Rectal smooth muscle tissue (tissue), 1 donor: ENCODE results near the gene TRPT1.

Source experiments
- H3K27ac ChIP-seq: one replicate; pipeline ENCODE4 v1.7.0; 2013; ENCODE audit warnings: low read depth, low read length, inconsistent platforms
- H3K27me3 ChIP-seq: one replicate; pipeline ENCODE4 v1.7.0; 2013; ENCODE audit warnings: low read length; ENCODE audit not compliant: control insufficient read depth, insufficient read depth
- H3K36me3 ChIP-seq: one replicate; pipeline ENCODE4 v1.7.0; 2013; ENCODE audit warnings: low read length; ENCODE audit not compliant: control insufficient read depth, insufficient read depth
- H3K4me1 ChIP-seq: one replicate; pipeline ENCODE4 v1.7.0; 2013; ENCODE audit warnings: low read length; ENCODE audit not compliant: control insufficient read depth, insufficient read depth
- H3K4me3 ChIP-seq: one replicate; pipeline ENCODE4 v1.7.0; 2013; ENCODE audit warnings: low read length
- H3K9ac ChIP-seq: one replicate; pipeline ENCODE4 v1.7.0; 2013; ENCODE audit warnings: low read length

Gene TRPT1

DNA sequence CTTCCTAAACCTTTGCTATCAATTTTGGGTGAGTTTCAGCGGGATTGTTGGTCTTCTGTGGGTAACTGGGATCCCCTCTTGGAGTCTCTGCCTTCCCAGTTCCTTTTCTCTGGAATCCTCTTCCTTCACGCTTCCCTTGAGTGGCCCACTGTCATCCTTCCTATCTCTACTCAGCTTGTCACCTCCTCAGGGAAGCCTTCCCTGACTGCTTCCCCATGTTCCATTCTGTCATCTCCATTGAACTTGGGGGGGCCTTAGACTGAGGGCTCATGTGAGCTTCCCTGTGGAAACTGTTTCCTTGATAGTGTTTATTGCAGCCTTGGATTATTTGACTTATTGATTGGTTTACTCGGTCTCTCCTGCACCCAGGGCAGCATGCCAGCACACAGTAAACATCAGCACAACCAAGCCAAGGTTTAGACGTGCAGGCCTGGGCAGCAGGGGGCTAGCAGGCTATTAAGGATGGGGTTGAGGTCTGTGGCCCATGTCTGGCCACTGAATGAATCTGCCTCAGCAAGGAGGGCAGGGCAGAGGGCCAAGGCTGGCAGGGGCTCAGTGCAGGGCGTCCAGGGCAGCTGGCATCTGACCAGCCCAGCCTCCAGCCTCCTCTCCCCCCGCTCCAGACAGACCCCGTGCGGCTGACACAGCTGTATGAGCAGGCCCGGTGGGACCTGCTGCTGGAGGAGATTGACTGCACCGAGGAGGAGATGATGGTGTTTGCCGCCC, 7.2 kb downstream of the TRPT1 start:
- Histone ChIP-seq H3K27me3 (no peaks in the 10 kb centered on the region), H3K36me3 (peaks cover 4% of the 10 kb centered on the region), H3K27ac (no peak overlapping the region), H3K9ac (no peak overlapping the region), H3K4me3 (no peak overlapping the region), H3K4me1 (no peaks in the 10 kb centered on the region)

DNA sequence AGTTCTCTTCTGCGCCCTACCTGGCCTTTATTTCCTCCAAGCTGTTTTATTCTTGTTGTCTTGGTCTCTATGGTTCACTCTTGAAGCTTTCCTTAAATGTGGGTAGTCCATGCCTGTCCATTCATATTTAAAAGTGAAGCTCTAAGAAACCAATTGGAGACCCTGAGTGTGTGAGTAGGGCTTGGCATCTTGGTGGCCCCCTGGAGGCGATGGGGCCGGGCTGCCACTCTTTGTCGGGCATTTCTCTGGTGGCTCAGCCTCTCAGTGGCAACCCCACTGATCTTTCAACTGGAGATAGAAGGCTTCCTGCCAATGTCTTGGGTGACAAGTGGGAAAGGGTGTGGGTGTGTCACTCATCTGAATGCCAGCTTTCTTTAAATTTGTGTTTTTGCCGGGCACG, 9.1 kb downstream of the TRPT1 start:
- peaks cover 4% of the 10 kb centered on the region for H3K36me3 ChIP-seq
- no peaks in the 10 kb centered on the region for H3K27me3 ChIP-seq
- no peak overlapping the region for H3K4me3 ChIP-seq
- H3K4me1 ChIP-seq = no peaks in the 10 kb centered on the region
- H3K9ac ChIP-seq = no peak overlapping the region
- no peak overlapping the region for H3K27ac ChIP-seq

DNA sequence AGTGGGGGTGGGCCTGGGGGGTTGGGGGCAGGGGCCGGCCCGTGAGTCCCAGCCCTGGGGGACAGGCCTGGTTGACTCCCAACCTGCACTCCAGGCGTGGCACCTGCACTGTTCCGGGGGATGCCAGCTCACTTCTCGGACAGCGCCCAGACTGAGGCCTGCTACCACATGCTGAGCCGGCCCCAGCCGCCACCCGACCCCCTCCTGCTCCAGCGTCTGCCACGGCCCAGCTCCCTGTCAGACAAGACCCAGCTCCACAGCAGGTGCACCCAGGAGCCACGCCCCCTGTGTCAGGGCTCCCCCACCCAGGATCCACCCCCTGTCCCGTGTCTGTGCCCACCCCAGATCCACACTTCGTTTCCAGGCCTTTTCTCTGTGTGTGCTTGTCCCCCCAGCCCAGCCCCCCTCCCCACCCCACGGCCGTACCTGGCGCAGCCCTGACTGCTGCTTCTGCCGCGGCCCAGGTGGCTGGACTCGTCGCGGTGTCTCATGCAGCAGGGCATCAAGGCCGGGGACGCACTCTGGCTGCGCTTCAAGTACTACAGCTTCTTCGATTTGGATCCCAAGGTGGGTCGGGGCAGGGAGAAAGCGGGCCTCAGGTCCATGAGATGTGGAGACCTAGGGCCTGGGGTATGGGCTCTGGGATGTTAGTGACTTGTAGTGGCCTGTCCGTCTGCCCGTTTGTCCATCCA, 14.7 kb downstream of the TRPT1 start:
- H3K4me1 ChIP-seq = no peaks in the 10 kb centered on the region
- peaks cover 2% of the 10 kb centered on the region for H3K36me3 ChIP-seq
- no peak overlapping the region for H3K4me3 ChIP-seq
- H3K9ac ChIP-seq = no peak overlapping the region
- no peaks in the 10 kb centered on the region for H3K27me3 ChIP-seq
- H3K27ac ChIP-seq = no peak overlapping the region

DNA sequence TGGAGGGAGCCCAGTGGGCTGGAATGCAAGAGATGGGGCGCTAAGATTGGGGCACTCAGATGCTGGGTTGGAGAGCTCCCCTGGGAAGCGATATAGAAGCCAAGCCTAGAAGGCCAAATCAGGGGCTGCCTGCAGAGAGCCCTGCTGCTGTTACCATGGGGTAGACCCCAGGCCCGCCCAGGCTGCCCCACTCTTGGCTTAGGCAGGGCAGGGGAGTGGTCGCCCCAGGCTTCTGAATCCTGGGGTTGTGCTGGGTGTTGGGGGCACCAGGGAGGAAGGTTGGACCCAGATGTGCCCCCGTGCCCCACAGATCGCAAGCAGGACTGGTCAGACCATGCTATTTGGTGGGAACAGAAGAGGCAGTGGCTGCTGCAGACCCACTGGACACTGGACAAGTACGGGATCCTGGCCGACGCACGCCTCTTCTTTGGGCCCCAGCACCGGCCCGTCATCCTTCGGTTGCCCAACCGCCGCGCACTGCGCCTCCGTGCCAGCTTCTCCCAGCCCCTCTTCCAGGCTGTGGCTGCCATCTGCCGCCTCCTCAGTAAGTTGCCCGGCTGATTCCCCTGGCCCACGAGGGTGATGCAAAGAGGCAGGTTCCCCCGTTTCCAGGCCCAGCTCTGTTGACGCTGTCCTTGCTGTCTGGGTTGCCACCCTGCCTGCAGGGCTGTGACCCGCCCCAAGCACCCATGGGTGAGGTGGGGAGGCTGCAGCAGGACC, 15.5 kb downstream of the TRPT1 start:
- Histone ChIP-seq H3K4me3 (no peak overlapping the region), H3K27me3 (no peaks in the 10 kb centered on the region), H3K4me1 (no peaks in the 10 kb centered on the region), H3K27ac (no peak overlapping the region), H3K36me3 (peaks cover 2% of the 10 kb centered on the region), H3K9ac (no peak overlapping the region)

DNA sequence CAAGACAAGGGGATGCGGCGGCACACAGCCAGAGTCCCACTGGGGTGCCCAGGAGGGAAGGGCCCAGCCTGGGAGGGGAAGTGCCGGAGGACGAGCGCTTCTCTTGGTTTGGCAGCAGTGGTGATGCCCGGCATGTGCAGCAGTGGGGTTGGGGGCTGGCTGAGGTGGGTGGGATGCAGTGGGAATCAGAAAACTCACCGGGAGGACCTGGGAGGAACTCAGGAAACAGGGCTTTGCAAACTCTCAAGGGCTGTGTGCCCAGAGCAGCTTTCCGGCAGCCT, 16.5 kb downstream of the TRPT1 start:
- Histone ChIP-seq H3K9ac (no peak overlapping the region), H3K27me3 (no peaks in the 10 kb centered on the region), H3K27ac (no peak overlapping the region), H3K4me1 (no peaks in the 10 kb centered on the region), H3K4me3 (no peak overlapping the region), H3K36me3 (peaks cover 2% of the 10 kb centered on the region)

DNA sequence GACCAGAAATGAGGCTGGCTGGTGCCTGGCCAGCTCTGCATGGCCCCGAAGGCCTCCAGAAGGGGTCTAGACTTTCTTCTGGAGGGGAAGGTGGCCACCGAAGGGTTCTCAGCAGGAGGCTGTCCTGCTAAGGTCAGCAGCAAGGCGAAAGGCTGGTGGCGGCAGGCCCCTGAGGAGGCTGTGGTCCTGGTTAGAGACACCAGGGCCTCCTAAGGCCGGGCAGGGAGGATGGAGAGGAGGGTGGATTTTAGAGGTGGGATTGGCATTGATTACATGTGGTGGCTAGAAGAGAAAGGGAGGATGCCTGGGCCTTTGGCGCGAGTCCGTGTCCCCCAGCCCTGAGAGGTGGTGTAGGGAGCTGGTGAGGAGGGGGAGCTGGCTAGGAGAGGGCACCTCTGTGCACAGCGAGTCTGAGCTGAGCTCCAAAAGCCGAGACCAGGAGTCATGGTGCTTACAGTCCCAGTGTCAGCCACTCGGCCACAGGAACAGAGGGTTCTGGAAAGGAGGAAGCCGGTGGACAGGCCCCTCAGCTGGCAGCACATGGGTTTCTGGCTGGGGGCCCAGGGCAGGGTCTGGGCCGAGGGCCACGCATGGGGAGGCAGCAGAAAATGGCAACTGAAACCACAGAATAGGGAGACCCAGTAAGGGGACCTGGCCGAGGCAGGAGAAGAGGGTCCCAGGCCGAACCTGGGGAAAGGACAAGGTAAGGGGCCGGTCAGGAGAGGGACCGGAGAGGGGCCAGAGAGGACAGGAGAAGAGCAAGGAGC, 17.0 kb downstream of the TRPT1 start:
- H3K4me3 ChIP-seq = no peak overlapping the region
- H3K4me1 ChIP-seq = peaks cover 3% of the 10 kb centered on the region
- H3K36me3 ChIP-seq = peaks cover 5% of the 10 kb centered on the region
- H3K27ac ChIP-seq = no peak overlapping the region
- H3K9ac ChIP-seq = no peak overlapping the region
- H3K27me3 ChIP-seq = no peaks in the 10 kb centered on the region

DNA sequence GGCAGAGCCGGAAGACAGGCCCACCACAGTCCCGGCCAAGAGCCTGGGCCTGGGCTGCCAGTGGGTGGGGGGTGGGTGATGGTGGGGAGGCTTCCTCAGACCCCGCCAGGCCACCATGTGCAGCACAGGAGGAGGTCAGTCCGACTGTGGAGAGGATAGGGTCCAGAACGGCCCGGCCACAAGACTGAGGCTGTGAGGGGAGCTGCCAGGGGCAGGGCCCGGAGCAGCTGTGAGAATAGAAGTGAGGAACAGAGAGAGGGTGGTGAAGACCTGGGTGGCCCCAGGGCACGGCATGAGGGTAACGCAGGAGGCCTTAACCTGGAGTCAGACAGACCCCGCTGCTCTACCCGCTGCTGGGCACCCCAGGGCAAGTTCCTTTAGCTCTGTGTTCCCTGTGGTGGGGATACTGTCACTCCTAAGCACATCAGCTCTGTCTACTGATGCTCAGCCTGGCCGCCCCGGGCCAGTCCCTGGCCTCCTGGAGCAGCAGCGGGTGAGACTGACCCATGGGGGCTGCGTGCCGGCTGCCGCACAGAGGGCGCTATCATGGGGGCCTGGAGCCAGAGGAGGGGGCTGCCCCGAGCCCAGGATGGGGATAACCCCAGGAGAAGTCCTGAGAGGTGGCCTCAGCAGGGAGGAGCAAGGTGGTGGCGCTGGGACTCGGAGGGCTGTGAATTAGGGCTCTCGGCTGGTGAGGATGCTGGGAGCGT, 17.7 kb downstream of the TRPT1 start:
- Histone ChIP-seq H3K27ac (peak overlapping the region; percentile 79), H3K4me3 (peak overlapping the region; percentile 72), H3K27me3 (no peaks in the 10 kb centered on the region), H3K9ac (no peak overlapping the region), H3K4me1 (peaks cover 3% of the 10 kb centered on the region), H3K36me3 (peaks cover 13% of the 10 kb centered on the region)

DNA sequence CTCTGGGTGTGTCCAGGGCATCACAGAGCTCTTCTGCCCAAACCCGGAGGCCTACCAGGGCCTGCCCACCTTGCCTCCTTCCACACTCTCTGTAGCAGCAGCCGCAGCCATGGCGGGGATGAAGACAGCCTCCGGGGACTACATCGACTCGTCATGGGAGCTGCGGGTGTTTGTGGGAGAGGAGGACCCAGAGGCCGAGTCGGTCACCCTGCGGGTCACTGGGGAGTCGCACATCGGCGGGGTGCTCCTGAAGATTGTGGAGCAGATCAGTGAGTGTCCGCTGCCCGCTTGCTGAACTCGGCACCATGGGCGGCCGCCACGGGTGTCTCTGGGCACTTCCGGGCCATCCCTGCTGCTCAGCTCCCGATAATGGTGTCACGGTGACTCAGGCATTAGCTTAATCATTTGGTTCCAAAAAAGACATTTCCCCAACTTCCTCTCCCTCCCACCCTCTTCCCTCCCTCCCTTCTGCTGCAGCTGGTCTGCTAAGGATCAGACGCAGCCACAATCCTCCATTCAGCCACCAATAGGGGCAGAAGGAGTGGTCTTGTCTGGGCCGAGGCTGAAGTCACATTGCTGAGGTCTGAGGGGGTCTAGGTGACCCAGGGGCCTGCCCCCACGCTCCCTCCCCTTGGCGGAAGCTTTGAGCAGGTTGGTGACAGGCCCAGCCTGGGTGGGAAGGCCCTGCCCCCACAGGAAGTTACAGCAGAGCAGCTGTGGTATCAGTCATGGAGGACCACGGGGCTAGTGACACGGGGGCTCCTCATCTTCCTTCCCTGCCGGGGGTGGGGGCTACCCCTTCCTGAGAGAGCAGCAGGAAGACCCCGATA, 18.5 kb downstream of the TRPT1 start:
- Histone ChIP-seq H3K4me1 (peaks cover 3% of the 10 kb centered on the region), H3K36me3 (peaks cover 20% of the 10 kb centered on the region), H3K4me3 (peak overlapping the region; percentile 72), H3K27ac (peak overlapping the region; percentile 79), H3K27me3 (no peaks in the 10 kb centered on the region), H3K9ac (peak overlapping the region; percentile 57)

DNA sequence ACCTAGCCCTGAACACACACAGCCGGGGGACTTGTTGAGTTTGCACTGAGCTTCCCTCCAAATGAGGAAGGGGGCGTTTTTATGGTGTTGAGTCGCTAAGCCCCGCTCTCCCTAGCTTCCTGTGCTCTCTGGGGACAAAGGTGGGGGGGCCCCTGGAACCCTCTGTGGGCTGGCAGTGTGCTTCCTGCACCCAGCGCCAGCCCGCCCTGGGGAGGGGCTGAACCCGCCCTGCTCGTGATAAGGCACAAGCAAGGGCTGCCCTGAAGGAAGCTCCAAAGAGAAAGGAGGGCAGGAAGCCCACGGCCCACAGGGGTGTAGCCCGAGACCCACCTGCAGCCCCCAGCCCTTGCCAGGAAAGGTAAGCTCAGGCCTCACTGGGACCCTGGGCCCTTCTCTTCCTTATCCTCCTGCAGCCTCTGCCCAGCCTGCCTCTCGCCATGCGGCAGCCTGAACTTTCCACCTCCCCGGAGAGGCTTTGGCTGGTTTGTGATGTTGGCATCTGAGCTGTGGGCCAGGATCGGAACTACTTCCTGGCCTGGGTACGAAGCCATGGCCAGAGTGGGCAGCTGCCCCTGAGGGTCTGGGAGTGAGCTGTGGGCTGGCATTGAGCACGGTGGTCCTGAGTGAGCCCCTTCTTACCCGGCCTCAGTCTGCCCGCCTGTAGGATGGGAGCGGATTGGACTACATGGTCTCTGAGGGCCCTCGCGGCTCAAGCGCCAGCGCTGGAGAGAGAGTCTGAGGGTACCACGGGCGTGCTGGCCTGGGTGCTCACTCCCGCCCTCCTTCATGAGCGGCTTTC, 19.3 kb downstream of the TRPT1 start, which contains the start of gene FERMT3:
Gene FERMT3 (plus strand): TSS at position 265 of the 799 bp plus-strand sequence. CDS start 644 bp downstream, outside the sequence.
- H3K9ac ChIP-seq = peak within 1 kb of the TSS; percentile 57
- H3K27ac ChIP-seq = peak within 1 kb of the TSS; percentile 79
- peak within 1 kb of the TSS; percentile 72 for H3K4me3 ChIP-seq
- H3K4me1 ChIP-seq = peaks cover 3% of the 10 kb centered on the region
- H3K36me3 ChIP-seq = peaks cover 22% of the 10 kb centered on the region
- no peaks in the 10 kb centered on the region for H3K27me3 ChIP-seq

DNA sequence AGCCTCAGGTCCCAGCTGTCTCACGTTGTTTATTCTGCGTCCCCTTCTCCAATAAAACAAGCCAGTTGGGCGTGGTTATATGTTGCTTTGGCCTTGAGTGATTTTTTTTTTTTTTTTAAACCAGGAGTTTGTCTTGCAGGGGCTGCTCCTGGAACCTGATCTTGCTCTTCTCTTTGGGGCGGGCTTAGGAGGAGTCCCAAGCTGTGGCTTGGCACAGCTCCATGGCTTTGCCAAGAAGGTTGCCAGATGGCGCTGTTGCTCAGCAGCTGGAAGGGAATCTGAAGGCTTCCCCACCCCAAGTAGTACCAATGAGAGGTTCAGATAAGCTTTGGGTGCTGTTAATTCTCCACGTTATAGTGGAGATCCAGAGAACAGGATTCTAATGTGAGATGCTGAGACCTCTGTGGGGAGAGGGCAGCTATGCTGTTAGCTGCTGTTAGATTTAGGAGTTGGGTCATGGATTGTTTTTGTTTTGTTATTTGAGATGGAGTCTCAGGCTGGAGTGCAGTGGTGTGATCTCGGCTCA, 21.5 kb downstream of the TRPT1 start:
- Histone ChIP-seq H3K4me1 (peaks cover 3% of the 10 kb centered on the region), H3K9ac (no peak overlapping the region), H3K27me3 (no peaks in the 10 kb centered on the region), H3K4me3 (no peak overlapping the region), H3K36me3 (peaks cover 23% of the 10 kb centered on the region), H3K27ac (peak overlapping the region; percentile 16)
